GM21526 (cell line): ENCODE data around the gene GYG1.

Experiments
- ATAC-seq: cut with Tn5 transposase; IDR thresholded peaks from one replicate; pipeline ENCODE4 v1.9.1; 2021; ENCODE audit warnings: moderate library complexity; ENCODE audit not compliant: unreplicated experiment, low FRiP score

The GYG1 gene

GRCh38 chr3:149016242-149016641 lies 24.9 kb downstream of the GYG1 start:
- no peak for ATAC-seq

DNA sequence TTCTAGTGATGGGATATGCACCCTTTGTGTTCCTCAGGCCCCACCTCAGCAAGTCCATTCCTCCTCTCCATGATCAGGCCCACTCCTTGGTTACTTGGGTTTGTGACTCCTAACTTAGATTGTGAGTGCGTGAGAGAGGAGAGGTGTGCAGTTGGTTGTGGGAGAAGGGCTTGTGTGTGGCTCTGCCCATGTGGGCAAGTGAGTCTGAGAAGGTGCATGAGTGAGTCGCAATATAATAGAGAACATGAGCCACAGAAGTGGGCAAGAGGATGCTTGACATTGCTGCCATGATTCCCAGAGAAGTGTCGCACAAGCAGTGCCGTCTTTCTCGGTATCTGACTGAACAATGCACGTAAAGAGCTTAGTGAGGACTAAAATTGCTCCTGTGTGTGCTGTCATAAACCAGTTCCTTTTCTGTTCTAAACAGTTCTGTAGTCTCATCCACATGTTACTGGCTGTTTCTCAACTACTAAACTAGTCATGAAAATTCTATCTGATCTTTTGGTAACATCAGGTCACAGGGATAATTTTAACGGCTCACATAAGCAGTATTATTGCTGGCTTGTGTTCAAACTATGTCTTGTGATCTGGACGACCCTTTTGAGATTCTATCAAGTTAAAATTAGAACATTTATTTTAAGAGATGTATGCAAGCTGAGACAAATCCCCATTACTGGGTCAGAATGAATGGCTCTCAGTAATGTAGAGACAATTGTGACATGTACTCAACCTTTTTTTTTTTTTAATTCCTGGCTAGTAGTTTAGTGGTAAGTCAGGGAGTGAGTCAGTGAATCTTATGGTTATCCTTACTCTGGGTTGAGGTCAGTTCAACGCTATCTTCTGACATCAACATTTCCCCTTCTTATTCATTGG lies 25.6 kb downstream of the GYG1 start:
- no peak for ATAC-seq

- no peak for ATAC-seq
These were observed 26.9 kb downstream of the GYG1 start for GRCh38 chr3:149018247-149018646.

DNA sequence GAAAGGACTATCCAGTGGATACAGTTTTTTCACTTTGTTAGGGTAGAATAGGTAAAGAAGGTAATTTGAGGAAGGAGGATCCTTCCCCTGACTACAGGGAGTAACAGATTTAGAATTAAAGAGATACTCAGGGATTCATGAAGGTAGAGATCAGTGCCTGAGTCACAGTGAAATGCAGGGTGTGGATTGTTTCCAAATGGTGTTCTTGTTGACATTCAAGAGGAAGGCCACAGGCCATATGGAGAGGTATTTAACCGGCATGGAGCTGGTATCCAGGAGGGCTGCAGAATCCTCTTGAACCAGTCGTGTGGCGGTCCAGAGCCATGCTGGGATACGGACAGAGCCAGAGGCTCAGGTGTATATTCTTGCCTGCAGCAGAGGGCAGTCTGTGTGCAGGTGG lies 28.2 kb downstream of the GYG1 start:
- ATAC-seq = no peak

GRCh38 chr3:149020196-149020838 lies 29.0 kb downstream of the GYG1 start:
- ATAC-seq = no peak

DNA sequence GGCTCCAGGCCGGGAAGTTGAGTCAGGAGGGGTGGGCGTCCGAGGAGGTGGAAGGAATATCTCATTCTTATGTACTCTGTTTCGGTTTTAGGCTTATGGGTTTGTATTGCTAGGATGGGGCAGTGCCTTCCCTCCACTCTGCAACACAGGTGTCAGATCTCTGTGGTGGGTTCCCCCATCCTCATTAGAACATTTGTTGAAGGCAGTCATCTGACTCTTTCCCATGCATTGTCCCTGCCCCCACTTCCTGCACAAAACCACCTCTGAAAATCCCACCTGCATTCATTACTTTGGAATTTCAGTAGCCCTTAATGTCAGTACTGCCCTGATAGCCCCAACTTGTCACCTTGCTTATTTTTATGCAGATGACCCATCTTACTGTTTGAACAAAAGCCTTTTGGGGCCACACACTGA lies 29.5 kb downstream of the GYG1 start:
- no peak for ATAC-seq

GRCh38 chr3:149021830-149022229 lies 30.5 kb downstream of the GYG1 start:
- no peak for ATAC-seq

GRCh38 chr3:149023951-149024350 lies 32.6 kb downstream of the GYG1 start:
- ATAC-seq = no peak

- no peak for ATAC-seq
These were observed 35.4 kb downstream of the GYG1 start for GRCh38 chr3:149026718-149027117.

- no peak for ATAC-seq
These were observed 39.8 kb downstream of the GYG1 start for GRCh38 chr3:149031096-149031495.

DNA sequence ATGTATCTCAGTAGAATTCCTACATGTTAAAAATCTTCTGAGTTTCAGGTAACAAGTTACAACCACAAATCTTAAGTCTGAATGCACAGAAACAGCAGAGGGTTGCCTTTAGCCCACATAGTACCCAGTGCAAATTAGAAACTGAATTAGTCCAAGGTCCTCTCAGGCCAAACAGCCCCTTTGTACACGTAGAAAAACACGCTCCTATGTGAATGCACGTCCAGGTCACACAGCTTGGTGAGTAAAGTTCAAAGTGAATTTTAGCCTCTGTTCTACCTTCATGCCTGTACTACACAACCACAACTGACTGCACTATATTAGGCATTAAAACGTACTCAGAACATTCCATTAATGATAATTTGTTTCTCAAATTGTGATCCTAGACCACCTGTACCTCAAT lies 46.3 kb downstream of the GYG1 start:
- ATAC-seq = no peak

GRCh38 chr3:149038322-149038721 lies 47.0 kb downstream of the GYG1 start:
- ATAC-seq = no peak

DNA sequence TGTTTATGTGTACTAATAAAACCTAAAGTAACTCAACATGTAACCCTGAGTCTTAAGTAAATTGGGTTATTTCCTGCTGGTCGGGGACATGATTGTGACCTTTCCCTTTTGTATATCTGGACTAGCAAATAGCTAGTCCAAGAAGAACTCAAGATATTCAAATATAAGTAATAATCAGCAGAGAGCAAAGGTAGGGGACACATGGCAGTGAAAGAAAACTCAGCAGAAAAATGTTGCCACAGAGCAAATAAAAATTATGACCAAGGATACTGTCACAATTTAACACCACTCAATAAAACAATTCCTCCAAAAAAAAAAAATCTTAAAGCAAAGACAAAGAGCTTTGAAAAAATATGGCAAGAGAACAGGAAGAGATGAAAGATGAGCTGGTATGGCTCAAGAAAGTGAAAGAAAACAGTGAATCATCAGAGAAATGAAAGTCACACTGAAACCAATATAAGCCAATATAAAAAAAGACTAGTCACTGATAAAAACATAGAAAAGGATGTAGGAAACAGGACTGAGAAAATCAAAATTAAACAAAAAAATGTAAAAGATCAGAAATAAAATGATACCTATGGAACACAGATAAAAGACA lies 51.5 kb downstream of the GYG1 start:
- peak; percentile 88 for ATAC-seq

DNA sequence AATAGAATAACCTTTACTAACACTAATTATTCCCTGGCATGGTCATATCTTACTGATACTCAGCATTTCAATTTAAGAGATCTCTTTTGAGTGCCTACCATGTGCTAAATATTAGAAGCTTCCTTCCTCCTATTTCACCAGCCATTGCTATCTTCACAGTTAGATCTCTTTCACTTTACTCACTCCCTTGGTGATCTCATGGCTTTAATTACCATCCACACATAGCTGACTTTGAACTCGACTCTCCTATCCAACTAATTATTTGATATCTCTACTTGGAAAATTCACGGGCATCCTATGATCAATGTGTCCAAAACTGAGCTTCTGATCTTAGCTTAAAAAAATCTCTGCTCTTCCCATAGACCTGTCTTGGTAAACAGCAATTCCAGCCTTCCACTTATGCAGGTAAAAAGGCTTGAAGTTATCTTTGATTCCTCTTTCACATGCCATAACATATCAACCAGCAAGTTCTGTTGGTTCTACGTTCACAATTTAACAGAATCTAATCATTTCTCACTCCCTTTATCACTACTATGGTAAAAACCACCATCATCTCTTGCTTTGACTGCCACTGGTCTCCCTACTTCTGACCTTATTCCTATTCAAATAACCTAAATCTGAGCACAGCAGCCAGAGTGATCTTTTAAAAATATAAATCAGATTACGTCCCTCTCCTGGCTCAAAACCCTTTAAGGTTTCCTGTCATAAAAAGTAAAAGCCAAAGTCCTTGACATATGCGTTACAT lies 53.2 kb downstream of the GYG1 start:
- no peak for ATAC-seq

DNA sequence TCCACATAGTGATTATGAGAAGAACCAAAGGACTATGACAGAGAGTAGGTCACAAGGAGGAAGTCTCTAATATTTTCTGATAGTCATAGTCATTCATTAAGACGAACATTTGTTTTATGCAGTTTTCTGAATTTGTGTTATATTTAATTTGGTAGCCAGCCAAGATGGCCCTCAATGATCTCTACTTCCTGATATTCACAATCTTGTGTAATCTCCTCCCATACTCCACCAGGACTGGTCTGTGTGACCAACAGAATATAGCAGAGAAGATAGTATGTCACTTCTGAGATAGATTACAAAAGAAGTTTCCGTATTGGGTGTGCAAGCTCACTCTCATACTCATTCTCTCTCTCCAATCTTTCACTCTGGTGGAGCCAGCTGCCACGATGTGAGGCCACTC lies 64.2 kb downstream of the GYG1 start:
- no peak for ATAC-seq

GRCh38 chr3:149058198-149058597 lies 66.9 kb downstream of the GYG1 start:
- ATAC-seq = peak; percentile 8

- ATAC-seq = peak; percentile 80
These were observed 67.3 kb downstream of the GYG1 start for GRCh38 chr3:149058602-149059001.

DNA sequence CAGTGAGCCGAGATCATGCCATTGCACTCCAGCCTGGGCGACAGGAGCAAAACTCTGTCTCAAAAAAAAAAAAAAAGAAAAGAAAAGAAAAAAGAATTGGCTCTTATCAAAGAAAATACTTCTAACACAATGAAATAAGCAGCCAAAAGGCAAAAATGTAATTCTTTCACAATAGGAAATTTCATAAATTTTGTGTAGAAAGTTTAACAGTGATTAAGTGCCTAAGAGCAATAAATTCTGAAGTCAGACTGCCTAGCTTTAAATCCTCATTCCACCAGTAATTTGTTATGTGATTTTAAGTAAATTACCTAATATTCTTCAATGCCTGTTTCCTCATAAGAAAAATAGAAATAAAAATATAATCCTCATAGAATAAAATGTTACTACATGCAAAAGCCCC lies 70.4 kb downstream of the GYG1 start:
- ATAC-seq = no peak

DNA sequence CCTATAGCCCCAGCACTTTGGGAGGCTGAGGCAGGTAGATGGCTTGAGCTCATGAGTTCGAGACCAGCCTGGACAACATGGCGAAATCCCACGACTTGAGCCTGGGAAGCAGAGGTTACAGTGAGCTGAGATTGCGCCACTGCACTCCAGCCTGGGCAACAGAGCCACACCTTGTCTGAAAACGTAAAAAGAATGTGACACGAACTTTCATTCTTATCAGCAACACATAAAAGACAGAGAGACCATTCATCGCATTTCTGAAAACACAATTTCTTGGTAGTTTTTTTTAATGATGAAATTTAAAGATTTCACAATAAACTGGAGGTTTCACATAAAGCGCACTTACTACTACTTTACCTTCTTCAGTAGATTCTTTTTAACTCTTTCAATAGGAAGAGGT lies 76.5 kb downstream of the GYG1 start:
- ATAC-seq = no peak
